H1 (cell line): ENCODE results near the gene FOXE1.

Experiments
- BCL11A ChIP-seq, 2 experiments: IDR thresholded peaks; one replicate each; pipeline ENCODE4 v1.6.1; 2011; ENCODE audit warnings: low read depth in 2 of 2, low read length in 2 of 2, mild to moderate bottlenecking in 2 of 2
- CEBPB ChIP-seq: IDR thresholded peaks from 2 replicates; pipeline ENCODE4 v1.6.1; 2012; ENCODE audit warnings: low read depth, low read length
- CHD1 ChIP-seq: IDR thresholded peaks from 2 replicates; pipeline ENCODE4 v1.6.1; 2012; ENCODE audit warnings: low read depth, low read length, improper control_type of control experiment
- CTCF ChIP-seq, 3 experiments: IDR thresholded peaks; 1 replicate in 2 of 3; 2 replicates in 1 of 3; pipeline versions ENCODE4 v1.5.1 to v1.6.1; 2011; ENCODE audit warnings: low read length in 3 of 3, mild to moderate bottlenecking in 3 of 3, inconsistent platforms in 2 of 3, low read depth in 1 of 3, moderate library complexity in 1 of 3; ENCODE audit not compliant: insufficient read depth in 1 of 3; ENCODE audit errors: control extremely low read depth in 1 of 3
- EZH2 ChIP-seq: fragments of 200-600 bp; sonication (generic); IDR thresholded peaks from 2 replicates; pipeline ENCODE4 v1.7.1; 2012; ENCODE audit warnings: low read depth, mild to moderate bottlenecking, moderate library complexity, low read length, inconsistent platforms; ENCODE audit not compliant: severe bottlenecking
- FOSL1 ChIP-seq: IDR thresholded peaks from 2 replicates; pipeline ENCODE4 v1.6.1; 2011; ENCODE audit warnings: mild to moderate bottlenecking, low read depth, low read length, moderate library complexity; ENCODE audit not compliant: insufficient read depth
- MAFK ChIP-seq: IDR thresholded peaks from 2 replicates; pipeline ENCODE4 v1.6.1; 2012; ENCODE audit warnings: low read depth, mild to moderate bottlenecking, improper control_type of control experiment, low read length
- POLR2A ChIP-seq, 2 experiments: IDR thresholded peaks; 1 replicate in 1 of 2; 2 replicates in 1 of 2; pipeline ENCODE4 v1.6.1; 2011; ENCODE audit warnings: low read depth in 2 of 2, low read length in 2 of 2, mild to moderate bottlenecking in 2 of 2; ENCODE audit errors: control extremely low read depth in 1 of 2
- POLR2AphosphoS5 ChIP-seq: IDR thresholded peaks from 2 replicates; pipeline ENCODE4 v1.6.1; 2011; ENCODE audit warnings: low read depth, low read length
- SIX5 ChIP-seq: IDR thresholded peaks from 2 replicates; pipeline ENCODE4 v1.6.1; 2011; ENCODE audit warnings: mild to moderate bottlenecking, low read depth, low read length
- SP2 ChIP-seq: IDR thresholded peaks from 2 replicates; pipeline ENCODE4 v1.6.1; 2012; ENCODE audit warnings: mild to moderate bottlenecking, low read length, inconsistent platforms
- TAF1 ChIP-seq: IDR thresholded peaks from 2 replicates; pipeline ENCODE4 v1.6.1; 2011; ENCODE audit warnings: mild to moderate bottlenecking, low read depth, low read length
- USF2 ChIP-seq: IDR thresholded peaks from 2 replicates; pipeline ENCODE4 v1.6.1; 2011; ENCODE audit warnings: low read length, improper control_type of control experiment
- YY1 ChIP-seq: IDR thresholded peaks from 2 replicates; pipeline ENCODE4 v1.6.1; 2011; ENCODE audit warnings: low read depth, mild to moderate bottlenecking, low read length

GRCh38 chr9:97859346-97859745, 6.3 kb downstream of the FOXE1 start:
- TF ChIP-seq TAF1: no peak
- TF ChIP-seq SIX5: no peak
- TF ChIP-seq MAFK: no peak
- TF ChIP-seq USF2: no peak
- no peak for TF ChIP-seq SP2
- TF ChIP-seq CTCF (IDR thresholded peaks at IDR 0.05; ENCODE audit: control extremely low read depth in 1 of 3, insufficient read depth in 1 of 3, low read depth in 1 of 3, low read length in 3 of 3): no peak
- TF ChIP-seq CEBPB: no peak
- TF ChIP-seq BCL11A (IDR thresholded peaks at IDR 0.05; ENCODE audit: low read depth in 2 of 2, low read length in 2 of 2): no peak
- TF ChIP-seq FOSL1: no peak
- no peak for TF ChIP-seq EZH2
- no peak for TF ChIP-seq POLR2A (IDR thresholded peaks at IDR 0.05; ENCODE audit: control extremely low read depth in 1 of 2, low read depth in 2 of 2, low read length in 2 of 2)
- no peak for TF ChIP-seq POLR2AphosphoS5
- TF ChIP-seq YY1: no peak
- no peak for TF ChIP-seq CHD1
